ENCODE measurements around the gene TXNL1. TPM values are rescaled to one million over a fixed set of nuclear protein-coding genes. Genes with fewer than 3 reads are reported as not detected.

Gene TXNL1
- total RNA-seq (ENCODE audit: unreplicated experiment), result 74.0 TPM
- long read RNA-seq, full-length matches to known transcripts, result 74 of 85 reads
- long read RNA-seq, partial matches to known transcripts, result 0 of 85 reads
- long read RNA-seq, other reads (novel, unspliced or antisense), result 11 of 85 reads

DNA sequence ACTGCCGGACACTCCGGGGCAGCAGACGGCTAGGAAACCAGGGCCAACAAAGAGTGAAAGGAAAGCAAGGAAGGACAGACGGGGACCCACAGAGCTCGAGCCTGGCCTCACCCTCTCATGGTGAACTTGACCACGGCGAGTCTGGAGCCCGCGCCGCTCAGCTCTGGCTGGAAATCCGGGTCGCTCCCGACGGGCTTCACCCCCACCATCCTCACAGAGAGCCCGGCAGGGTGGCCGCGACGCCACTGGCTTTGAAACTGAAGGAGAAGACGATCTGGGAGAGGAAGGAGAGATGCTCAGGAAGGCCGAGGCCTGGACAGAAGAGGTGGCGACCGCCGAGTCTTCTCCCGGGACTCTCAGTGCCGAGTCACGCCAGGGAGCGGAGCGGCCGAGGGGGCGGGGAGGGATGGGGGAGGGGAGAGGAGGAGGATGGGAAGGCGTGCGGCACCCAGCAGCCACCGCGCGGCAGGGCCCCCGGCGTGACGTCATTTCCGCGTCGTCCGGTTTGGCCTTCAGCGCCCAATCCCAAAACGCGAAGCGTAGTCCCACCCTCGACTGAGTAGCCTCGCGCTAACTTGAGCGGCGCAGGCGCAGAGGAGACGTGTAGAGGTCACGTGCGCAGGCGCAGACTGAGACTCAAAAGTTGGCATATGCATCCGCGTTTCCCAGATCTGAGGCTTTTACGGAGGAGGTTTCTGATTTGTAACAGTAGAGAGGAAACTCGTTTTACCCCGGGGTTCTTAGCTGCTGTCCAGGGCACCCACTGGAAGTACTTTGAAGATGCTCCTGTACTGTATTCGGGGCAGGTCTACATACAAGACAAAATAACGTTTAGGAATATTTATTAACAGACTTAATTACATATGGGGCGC lies at the start of gene TXNL1:
TXNL1 (minus strand) TSS at position 361 of the 872 bp plus-strand sequence; CDS start at position 209, 152 bp downstream.
- Mint-ChIP-seq H3K27ac (ENCODE audit: unreplicated experiment) (peak within 1 kb of the TSS; percentile 97), H3K27me3 (ENCODE audit: unreplicated experiment) (peaks cover 7% of the 10 kb centered on the region), H3K36me3 (ENCODE audit: low read depth, unreplicated experiment) (peaks cover 12% of the 10 kb centered on the region)

GRCh38 chr18:56684277-56684676 lies 45.9 kb upstream of the TXNL1 start:
- no peak overlapping the region for H3K4me3 Mint-ChIP-seq (ENCODE audit: unreplicated experiment)

More for the DNA sequence above, at the start of gene TXNL1:
- TF ChIP-seq, protein P1, sequence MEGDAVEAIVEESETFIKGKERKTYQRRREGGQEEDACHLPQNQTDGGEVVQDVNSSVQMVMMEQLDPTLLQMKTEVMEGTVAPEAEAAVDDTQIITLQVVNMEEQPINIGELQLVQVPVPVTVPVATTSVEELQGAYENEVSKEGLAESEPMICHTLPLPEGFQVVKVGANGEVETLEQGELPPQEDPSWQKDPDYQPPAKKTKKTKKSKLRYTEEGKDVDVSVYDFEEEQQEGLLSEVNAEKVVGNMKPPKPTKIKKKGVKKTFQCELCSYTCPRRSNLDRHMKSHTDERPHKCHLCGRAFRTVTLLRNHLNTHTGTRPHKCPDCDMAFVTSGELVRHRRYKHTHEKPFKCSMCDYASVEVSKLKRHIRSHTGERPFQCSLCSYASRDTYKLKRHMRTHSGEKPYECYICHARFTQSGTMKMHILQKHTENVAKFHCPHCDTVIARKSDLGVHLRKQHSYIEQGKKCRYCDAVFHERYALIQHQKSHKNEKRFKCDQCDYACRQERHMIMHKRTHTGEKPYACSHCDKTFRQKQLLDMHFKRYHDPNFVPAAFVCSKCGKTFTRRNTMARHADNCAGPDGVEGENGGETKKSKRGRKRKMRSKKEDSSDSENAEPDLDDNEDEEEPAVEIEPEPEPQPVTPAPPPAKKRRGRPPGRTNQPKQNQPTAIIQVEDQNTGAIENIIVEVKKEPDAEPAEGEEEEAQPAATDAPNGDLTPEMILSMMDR (IDR thresholded peaks at IDR 0.05; ENCODE audit: unreplicated experiment), result no peak
- H3K9me3 Mint-ChIP-seq (ENCODE audit: unreplicated experiment), result no peaks in the 10 kb centered on the region
- H3K4me1 Mint-ChIP-seq (ENCODE audit: unreplicated experiment), result peaks cover 21% of the 10 kb centered on the region
- H3K4me3 Mint-ChIP-seq (ENCODE audit: unreplicated experiment), result peak within 1 kb of the TSS; percentile 99
- peak; percentile 99 for DNase-seq (ENCODE audit: low spot score)

GRCh38 chr18:56678836-56679565 lies 40.6 kb upstream of the TXNL1 start:
- Mint-ChIP-seq H3K4me1 (ENCODE audit: unreplicated experiment) (peaks cover 26% of the 10 kb centered on the region), H3K4me3 (ENCODE audit: unreplicated experiment) (no peak overlapping the region), H3K27me3 (ENCODE audit: unreplicated experiment) (no peaks in the 10 kb centered on the region), H3K9me3 (ENCODE audit: unreplicated experiment) (no peaks in the 10 kb centered on the region), H3K27ac (ENCODE audit: unreplicated experiment) (no peak overlapping the region), H3K36me3 (ENCODE audit: low read depth, unreplicated experiment) (peaks cover 4% of the 10 kb centered on the region)
- TF ChIP-seq, protein P1 (IDR thresholded peaks at IDR 0.05; ENCODE audit: unreplicated experiment), result no peak
- no peak for DNase-seq (ENCODE audit: low spot score)

More at GRCh38 chr18:56684277-56684676, 45.9 kb upstream of the TXNL1 start:
- TF ChIP-seq, protein P1 (IDR thresholded peaks at IDR 0.05; ENCODE audit: unreplicated experiment), result no peak
- Mint-ChIP-seq H3K9me3 (ENCODE audit: unreplicated experiment) (no peaks in the 10 kb centered on the region), H3K36me3 (ENCODE audit: low read depth, unreplicated experiment) (peaks cover 8% of the 10 kb centered on the region), H3K27ac (ENCODE audit: unreplicated experiment) (no peak overlapping the region), H3K27me3 (ENCODE audit: unreplicated experiment) (no peaks in the 10 kb centered on the region), H3K4me1 (ENCODE audit: unreplicated experiment) (no peaks in the 10 kb centered on the region)
- no peak for DNase-seq (ENCODE audit: low spot score)

- no peaks in the 10 kb centered on the region for H3K9me3 Mint-ChIP-seq (ENCODE audit: unreplicated experiment)
Measured at GRCh38 chr18:56676639-56677038, 38.2 kb upstream of the TXNL1 start.

More at GRCh38 chr18:56676639-56677038, 38.2 kb upstream of the TXNL1 start:
- no peak for DNase-seq (ENCODE audit: low spot score)
- peaks cover 41% of the 10 kb centered on the region for H3K4me1 Mint-ChIP-seq (ENCODE audit: unreplicated experiment)
- H3K27me3 Mint-ChIP-seq (ENCODE audit: unreplicated experiment), result no peaks in the 10 kb centered on the region
- H3K4me3 Mint-ChIP-seq (ENCODE audit: unreplicated experiment), result no peak overlapping the region
- no peaks in the 10 kb centered on the region for H3K36me3 Mint-ChIP-seq (ENCODE audit: low read depth, unreplicated experiment)
- H3K27ac Mint-ChIP-seq (ENCODE audit: unreplicated experiment), result peak overlapping the region; percentile 87
- TF ChIP-seq, protein P1 (IDR thresholded peaks at IDR 0.05; ENCODE audit: unreplicated experiment), result no peak
